ENCODE results near the gene FBLN5.

The FBLN5 gene, protein sequence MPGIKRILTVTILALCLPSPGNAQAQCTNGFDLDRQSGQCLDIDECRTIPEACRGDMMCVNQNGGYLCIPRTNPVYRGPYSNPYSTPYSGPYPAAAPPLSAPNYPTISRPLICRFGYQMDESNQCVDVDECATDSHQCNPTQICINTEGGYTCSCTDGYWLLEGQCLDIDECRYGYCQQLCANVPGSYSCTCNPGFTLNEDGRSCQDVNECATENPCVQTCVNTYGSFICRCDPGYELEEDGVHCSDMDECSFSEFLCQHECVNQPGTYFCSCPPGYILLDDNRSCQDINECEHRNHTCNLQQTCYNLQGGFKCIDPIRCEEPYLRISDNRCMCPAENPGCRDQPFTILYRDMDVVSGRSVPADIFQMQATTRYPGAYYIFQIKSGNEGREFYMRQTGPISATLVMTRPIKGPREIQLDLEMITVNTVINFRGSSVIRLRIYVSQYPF

GRCh38 chr14:91947475-91948184, at the start of gene FBLN5:
Gene FBLN5, minus strand, starts transcription at chr14:91947694. Its CDS starts 465 bp downstream, at chr14:91947229.
- peak; percentile 88 for DNase-seq (ENCODE audit: low read depth)

DNA sequence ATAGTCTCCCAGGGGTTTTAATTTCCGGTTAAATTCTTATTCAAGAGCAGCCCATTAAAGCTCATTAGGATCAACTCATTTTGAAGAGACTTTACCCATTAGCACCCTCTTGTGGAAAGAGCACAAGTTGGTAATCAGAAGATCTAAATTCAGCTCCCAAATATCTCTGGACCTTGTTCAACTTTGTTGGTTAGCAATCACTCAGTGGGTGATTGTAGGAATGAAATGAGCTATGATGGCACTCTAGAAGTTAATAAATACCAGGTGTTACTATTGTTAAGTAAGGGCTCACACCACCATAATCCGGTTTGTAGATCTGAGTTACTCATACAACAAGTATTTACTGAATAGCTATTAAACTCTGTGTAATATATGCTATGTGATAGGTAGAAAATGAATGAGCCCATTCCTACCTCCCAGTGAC, 49.5 kb upstream of the FBLN5 start:
- peak; percentile 79 for DNase-seq (ENCODE audit: low read depth)

DNA sequence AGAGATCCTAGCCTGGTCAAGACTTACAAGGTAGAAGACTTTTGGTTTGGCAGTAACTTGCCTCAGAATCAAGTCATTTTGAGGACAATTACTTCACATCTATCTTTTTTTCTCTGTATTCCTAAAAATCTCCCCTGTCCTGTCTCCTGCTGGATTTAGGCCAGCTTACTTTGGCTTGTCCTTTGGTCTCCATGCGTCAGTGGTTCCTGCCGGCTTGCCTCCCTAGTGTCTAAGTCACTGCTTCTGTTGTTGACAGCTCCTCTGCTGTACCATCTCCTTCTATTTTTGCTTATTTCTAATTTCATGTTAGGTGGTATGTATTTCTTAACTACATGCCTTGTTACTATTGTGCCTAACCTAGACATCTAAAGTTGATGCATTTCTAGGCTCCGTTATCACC, 39.7 kb upstream of the FBLN5 start:
- DNase-seq (ENCODE audit: low read depth): no peak

DNA sequence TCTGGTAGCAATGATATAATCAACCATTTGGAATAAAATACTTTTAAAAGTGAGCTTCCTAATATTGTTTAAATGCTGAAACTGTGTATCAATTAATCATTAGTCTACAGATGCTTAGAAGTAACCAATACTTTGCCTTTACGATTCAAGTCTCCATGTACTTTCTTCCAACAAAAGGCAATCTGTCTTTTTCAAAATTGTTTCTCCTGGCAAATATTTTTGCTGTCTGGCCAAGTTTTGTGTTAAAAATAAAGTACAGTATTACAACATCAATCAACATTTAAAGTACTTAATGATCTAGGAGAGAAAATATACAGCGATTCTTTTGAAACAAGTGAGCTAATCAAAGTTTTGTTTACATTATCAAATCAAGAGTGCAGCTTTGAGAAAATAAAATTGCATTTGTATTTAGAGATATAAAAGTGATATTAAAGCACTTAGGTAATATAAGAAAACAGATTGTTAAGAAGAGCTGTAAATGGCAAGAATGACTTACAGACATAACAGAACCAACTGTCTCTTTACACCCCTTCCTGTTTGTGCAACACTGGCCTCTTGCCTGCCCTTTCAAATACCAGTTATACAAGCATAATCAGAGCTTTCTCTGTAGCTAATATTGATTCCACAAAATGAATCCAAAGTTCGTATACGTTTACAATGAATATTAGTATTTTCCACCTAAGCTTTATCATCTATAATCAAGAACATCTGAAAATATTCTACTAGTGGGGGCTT, 38.2 kb upstream of the FBLN5 start:
- peak; percentile 8 for DNase-seq (ENCODE audit: low read depth)

DNA sequence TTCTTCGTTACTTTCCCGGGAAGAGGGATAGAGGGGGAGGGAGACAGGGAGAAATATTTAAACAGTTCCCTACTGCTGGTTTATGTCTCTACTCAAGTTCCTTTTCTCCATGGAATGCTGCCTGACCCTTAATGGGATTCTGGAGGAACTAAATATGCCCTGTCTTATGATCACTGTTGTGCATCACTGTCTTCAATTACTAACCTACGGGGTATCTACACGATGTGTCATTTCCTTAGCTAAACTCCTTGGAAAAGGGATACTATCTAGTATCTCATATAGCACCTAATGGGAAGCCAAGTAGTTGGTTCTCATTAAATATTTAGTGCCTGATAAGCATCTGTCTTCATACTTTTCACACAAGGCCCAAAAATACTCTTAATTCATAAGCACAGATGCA, 37.5 kb upstream of the FBLN5 start:
- DNase-seq (ENCODE audit: low read depth): no peak

GRCh38 chr14:91983588-91983987, 36.1 kb upstream of the FBLN5 start:
- DNase-seq (ENCODE audit: low read depth): no peak

GRCh38 chr14:91980157-91980556, 32.7 kb upstream of the FBLN5 start:
- peak; percentile 76 for DNase-seq (ENCODE audit: low read depth)

GRCh38 chr14:91977884-91978283, 30.4 kb upstream of the FBLN5 start:
- DNase-seq (ENCODE audit: low read depth): no peak

GRCh38 chr14:91975763-91976162, 28.3 kb upstream of the FBLN5 start:
- DNase-seq (ENCODE audit: low read depth): no peak

GRCh38 chr14:91971188-91971778, 23.8 kb upstream of the FBLN5 start:
- DNase-seq (ENCODE audit: low read depth): no peak

- no peak for DNase-seq (ENCODE audit: low read depth)
These were observed 20.8 kb upstream of the FBLN5 start for GRCh38 chr14:91968280-91968679.

GRCh38 chr14:91964724-91965123, 17.2 kb upstream of the FBLN5 start:
- DNase-seq (ENCODE audit: low read depth): no peak

DNA sequence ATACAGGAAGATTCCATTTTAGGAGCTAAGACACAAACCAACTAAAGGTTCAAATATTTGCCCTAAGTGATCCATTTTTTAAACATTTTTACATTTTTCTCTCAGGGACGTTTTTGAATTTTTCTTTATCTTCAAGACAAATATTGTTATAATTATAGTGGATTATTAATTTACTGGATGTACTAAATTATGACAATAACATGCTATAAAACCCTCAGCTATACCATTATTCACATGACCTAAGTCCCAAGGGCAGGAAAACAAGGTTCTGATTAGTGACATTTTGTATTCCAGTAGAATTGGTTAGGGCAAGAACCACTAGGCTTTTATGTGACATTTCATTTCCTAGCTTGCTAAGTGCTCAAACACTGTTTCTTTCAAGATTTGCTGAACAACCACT, 16.5 kb upstream of the FBLN5 start:
- no peak for DNase-seq (ENCODE audit: low read depth)

DNA sequence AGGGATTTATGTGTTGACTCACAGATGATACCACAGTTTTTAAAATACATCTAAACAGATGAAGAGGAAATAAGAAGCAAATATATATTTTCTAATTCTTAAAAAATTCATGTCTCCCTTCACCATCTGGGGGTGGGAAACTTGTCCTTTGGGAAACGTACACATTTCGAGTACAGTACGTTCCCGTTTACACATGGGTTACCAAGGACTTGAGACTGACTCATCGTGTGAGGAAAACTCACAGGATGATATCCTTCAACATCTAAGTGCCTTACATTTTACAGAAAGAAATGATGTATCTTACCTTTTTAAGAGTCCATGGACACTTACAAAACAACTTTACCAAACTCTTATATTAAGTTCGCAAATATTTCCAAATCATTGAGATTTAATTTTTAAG, 16.0 kb upstream of the FBLN5 start:
- peak; percentile 82 for DNase-seq (ENCODE audit: low read depth)

GRCh38 chr14:91961297-91962220, 14.1 kb upstream of the FBLN5 start:
- DNase-seq (ENCODE audit: low read depth): no peak

GRCh38 chr14:91957876-91958313, 10.4 kb upstream of the FBLN5 start:
- no peak for DNase-seq (ENCODE audit: low read depth)

DNA sequence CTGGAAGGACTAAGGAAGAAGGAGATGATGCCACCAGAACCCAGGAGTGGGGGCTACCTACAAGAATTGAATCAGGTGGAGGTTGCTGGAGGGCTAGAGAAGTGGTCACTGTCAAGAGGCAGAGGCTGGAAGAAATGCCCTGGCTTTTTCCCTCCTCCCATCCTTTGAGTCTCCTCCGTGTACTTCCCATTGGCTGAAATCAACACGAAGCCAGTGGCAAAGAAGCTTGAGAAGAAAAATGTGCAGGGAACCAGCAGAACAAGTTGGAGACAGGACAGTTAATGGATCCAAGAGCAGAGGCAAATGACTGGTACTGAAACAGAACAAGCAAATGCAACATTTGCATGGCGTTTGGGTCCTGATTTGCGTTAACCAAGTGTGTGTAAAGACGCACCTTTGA, 9.1 kb upstream of the FBLN5 start:
- DNase-seq (ENCODE audit: low read depth): no peak

GRCh38 chr14:91955168-91955567, 7.7 kb upstream of the FBLN5 start:
- no peak for DNase-seq (ENCODE audit: low read depth)

DNA sequence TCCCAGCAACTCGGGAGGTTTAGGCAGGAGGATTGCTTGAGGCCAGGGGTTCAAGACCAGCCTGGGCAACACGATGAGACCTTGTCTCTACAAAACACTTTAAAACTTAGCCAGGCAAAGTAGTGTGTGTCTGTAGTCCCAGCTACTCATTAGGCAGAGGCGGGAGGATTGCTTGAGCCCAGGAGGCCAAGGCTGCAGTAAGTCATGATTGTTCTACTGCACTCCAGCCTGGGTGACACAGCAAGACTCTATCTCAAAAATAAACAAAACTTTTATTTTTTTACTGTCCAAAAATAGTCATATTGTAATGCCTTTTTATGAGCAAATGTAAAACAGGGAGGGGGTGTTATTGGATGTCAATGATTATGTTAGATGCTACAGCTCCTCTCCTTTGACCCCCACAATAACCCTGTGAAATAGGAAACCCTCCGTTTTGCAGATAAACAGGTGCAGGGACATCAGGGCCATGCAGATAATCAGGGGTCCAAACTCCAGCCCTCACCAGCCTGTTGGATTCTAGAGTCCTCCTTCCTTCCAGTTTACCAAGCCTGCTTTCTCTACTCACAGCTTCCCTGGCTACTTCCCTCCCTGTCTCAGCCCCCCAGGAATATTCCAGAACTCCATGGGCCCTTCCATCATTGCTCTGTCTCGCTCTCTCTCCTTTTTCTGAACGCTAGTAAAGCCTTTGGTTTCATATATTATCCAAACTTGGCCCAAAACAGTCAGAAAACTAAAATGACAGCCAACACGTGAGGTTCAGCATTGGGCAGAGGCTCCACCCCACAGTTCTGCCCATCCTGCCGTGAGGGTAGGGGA, 5.9 kb upstream of the FBLN5 start:
- no peak for DNase-seq (ENCODE audit: low read depth)

All from fibroblast of the conjunctiva (primary cell).